HG02623 (cell line): ENCODE results near the gene RELB.

Source experiments
- ATAC-seq: cut with Tn5 transposase; IDR thresholded peaks from one replicate; pipeline ENCODE4 v1.9.1; 2021; ENCODE audit warnings: moderate library complexity; ENCODE audit not compliant: unreplicated experiment

RELB gene

GRCh38 chr19:45078390-45079062 lies 77.3 kb downstream of the RELB start:
- ATAC-seq, result no peak

DNA sequence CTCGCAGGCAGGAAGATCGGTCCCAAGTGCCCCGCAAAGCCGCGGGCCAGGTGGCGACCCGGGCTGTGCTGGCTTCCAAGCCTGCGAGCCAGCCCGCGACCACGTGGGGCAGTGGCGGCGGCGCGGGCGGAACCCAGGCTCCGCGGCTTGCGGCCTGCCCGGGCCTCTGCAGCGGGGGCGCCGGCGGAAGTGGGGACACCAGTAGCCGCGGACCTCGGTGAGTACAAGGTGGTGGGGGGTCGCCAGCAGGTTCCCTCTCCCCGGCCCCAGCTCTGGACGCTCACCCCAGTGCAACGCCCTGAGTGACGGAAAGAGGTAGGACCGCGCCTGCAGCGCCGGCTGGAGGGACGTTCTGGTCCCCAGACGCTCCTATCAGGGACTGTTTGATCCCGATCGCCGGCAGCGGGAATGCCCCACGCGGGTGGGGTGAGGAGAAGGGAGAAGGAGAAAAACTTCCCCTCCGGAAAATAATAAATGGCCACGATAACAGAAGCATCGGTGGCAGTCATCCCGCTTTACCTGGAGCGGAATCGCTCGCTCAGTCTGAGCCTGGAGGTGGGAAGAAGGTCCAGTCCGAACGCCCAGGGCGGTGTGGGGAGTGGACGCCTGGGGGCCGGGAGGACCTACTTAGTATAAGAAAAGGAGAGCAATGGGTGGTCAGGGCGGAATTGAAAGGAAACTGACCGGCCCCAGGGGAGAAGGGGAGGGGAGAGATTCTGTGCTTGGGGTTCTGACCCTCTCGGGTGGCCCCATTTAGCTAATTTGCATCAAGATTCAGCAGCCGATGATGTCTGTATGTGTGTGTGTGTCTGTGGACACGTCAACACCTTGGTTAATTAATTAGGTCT lies 78.0 kb downstream of the RELB start, which contains the start of gene GEMIN7:
Gene GEMIN7 (plus strand): TSS at position 198 of the 848 bp plus-strand sequence. CDS start 10,855 bp downstream, outside the sequence.
- ATAC-seq, result no peak

- no peak for ATAC-seq
Measured at GRCh38 chr19:45079911-45080370, 78.7 kb downstream of the RELB start.

- ATAC-seq, result no peak
Measured at GRCh38 chr19:45082170-45082569, 80.9 kb downstream of the RELB start.

- no peak for ATAC-seq
Measured at GRCh38 chr19:45086480-45086879, 85.2 kb downstream of the RELB start.

DNA sequence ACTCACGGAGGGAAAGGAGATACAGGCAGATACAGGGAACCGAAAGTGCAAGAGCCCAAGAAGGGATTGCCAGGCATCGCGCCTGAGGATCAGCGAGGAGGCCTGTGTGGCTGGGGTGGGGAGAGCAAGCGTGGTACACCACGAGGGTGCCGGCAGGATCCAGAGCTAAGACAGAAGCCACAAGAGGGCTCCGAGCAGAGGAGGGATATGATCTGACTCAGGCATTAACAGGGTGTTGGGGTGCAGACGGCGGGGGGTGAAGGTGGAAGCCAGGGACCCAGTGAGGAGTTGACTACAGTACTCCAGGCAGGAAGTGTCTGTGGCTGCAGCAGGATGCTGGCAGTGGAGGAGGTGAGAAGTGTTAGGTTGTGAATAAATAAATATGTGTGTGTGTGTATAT lies 86.3 kb downstream of the RELB start:
- no peak for ATAC-seq
